GM21723 (cell line): ENCODE measurements around the gene KCNIP3.

Experiments
- ATAC-seq: cut with Tn5 transposase; IDR thresholded peaks from one replicate; pipeline ENCODE4 v1.9.1; 2021; ENCODE audit warnings: mild to moderate bottlenecking, moderate library complexity; ENCODE audit not compliant: unreplicated experiment

The KCNIP3 gene

GRCh38 chr2:95274291-95275150, 22.6 kb upstream of the KCNIP3 start, which contains the start of gene PROM2:
Gene PROM2 (plus strand): TSS chr2:95274449. CDS start chr2:95274586, 137 bp downstream.
- ATAC-seq: no peak

- no peak for ATAC-seq
Observed at GRCh38 chr2:95275151-95275515, 22.0 kb upstream of the KCNIP3 start.

- no peak for ATAC-seq
Observed at GRCh38 chr2:95275601-95276243, 21.4 kb upstream of the KCNIP3 start.

GRCh38 chr2:95276244-95276887, 20.8 kb upstream of the KCNIP3 start:
- ATAC-seq: no peak

- no peak for ATAC-seq
Observed at GRCh38 chr2:95276888-95277245, 20.3 kb upstream of the KCNIP3 start.

- ATAC-seq: no peak
Observed at GRCh38 chr2:95277246-95277906, 19.8 kb upstream of the KCNIP3 start.

- no peak for ATAC-seq
Observed at GRCh38 chr2:95278051-95278471, 19.1 kb upstream of the KCNIP3 start.

GRCh38 chr2:95278637-95279225, 18.4 kb upstream of the KCNIP3 start:
- ATAC-seq: no peak

GRCh38 chr2:95279435-95280035, 17.6 kb upstream of the KCNIP3 start:
- no peak for ATAC-seq

- no peak for ATAC-seq
Observed at GRCh38 chr2:95281071-95281470, 16.1 kb upstream of the KCNIP3 start.

- no peak for ATAC-seq
Observed at GRCh38 chr2:95281786-95282185, 15.4 kb upstream of the KCNIP3 start.

- no peak for ATAC-seq
Observed at GRCh38 chr2:95282458-95282857, 14.7 kb upstream of the KCNIP3 start.

GRCh38 chr2:95283562-95283961, 13.6 kb upstream of the KCNIP3 start:
- ATAC-seq: no peak

- ATAC-seq: no peak
Observed at GRCh38 chr2:95284886-95285541, 12.1 kb upstream of the KCNIP3 start.

- no peak for ATAC-seq
Observed at GRCh38 chr2:95285542-95285932, 11.6 kb upstream of the KCNIP3 start.

- ATAC-seq: no peak
Observed at GRCh38 chr2:95287336-95287735, 9.8 kb upstream of the KCNIP3 start.

GRCh38 chr2:95287806-95288205, 9.3 kb upstream of the KCNIP3 start:
- no peak for ATAC-seq

- no peak for ATAC-seq
Observed at GRCh38 chr2:95289253-95289652, 7.9 kb upstream of the KCNIP3 start.

- ATAC-seq: no peak
Observed at GRCh38 chr2:95291222-95291621, 5.9 kb upstream of the KCNIP3 start.

GRCh38 chr2:95292623-95293260, 4.4 kb upstream of the KCNIP3 start:
- ATAC-seq: no peak
